ENCODE measurements around the gene SLC10A4. TPM values are rescaled to one million over a fixed set of nuclear protein-coding genes. Genes with fewer than 3 reads are reported as not detected.

SLC10A4 gene
- total and polyA plus RNA-seq, 2 of the 4 experiments (the other 2 are of a cell fraction), result not detected

DNA sequence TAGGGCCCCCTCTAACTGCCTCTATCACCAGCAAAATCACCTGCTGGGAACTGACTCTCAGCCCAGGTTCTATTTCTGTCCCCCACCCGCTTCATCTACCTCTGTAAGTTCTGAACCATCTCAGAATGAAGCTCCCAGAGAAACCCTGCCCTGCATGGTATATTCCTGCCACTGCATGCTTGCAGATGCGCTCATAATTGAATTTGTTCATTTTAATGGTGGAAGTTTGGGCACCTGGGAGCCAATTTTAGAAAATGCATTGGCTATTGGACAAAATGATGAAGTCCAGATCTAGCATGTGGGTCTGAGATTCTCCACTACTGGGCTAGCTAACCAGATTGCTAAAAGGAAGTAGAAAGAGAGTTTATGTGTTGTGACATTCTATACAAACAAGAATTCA, 28.6 kb upstream of the SLC10A4 start:
- H3K9me3 ChIP-seq (ENCODE audit: control insufficient read depth, insufficient read depth, low read length), result no peaks in the 10 kb centered on the region
- no peaks in the 10 kb centered on the region for H3K4me1 ChIP-seq (ENCODE audit: control insufficient read depth, insufficient read depth, low read length)
- H3K79me1 ChIP-seq (ENCODE audit: low read depth in 1 of 2, low read length in 2 of 2), result no peaks in the 10 kb centered on the region
- H2BK20ac ChIP-seq (ENCODE audit: low read depth, low read length), result no peak overlapping the region
- no peak overlapping the region for H3K27ac ChIP-seq (ENCODE audit: insufficient read depth, low read length)
- H3K56ac ChIP-seq (ENCODE audit: extremely low read depth, insufficient read depth, low read length), result no peak overlapping the region
- dilution Hi-C loops (cut with HindIII; ENCODE audit: low sequenced_read_pairs, unreplicated experiment), result no loop called here
- no peaks in the 10 kb centered on the region for H4K20me1 ChIP-seq (ENCODE audit: insufficient read depth, low read length)
- no peak overlapping the region for H3K18ac ChIP-seq (ENCODE audit: low read depth, low read length)
- H3K9ac ChIP-seq (ENCODE audit: low read depth, low read length), result no peak overlapping the region
- H2AK5ac ChIP-seq (ENCODE audit: low read depth, low read length), result no peak overlapping the region
- ATAC-seq (ENCODE audit: low read depth) (no peak), DNase-seq (no peak)
- H3K14ac ChIP-seq (replicated peaks; ENCODE audit: low read depth, low read length), result no peak overlapping the region
- H3K4me2 ChIP-seq (ENCODE audit: low read depth, low read length), result no peak overlapping the region
- no TSS peak for BruUV-seq (replicated peaks)
- H3K36me3 ChIP-seq (ENCODE audit: control insufficient read depth, insufficient read depth, low read length), result no peaks in the 10 kb centered on the region
- no peaks in the 10 kb centered on the region for H3K9me1 ChIP-seq (ENCODE audit: insufficient read depth, low read length)
- H2AK9ac ChIP-seq (replicated peaks; ENCODE audit: low read depth, low read length, poor library complexity), result no peak overlapping the region
- no peak overlapping the region for H2AFZ ChIP-seq (replicated peaks; ENCODE audit: low read length, poor library complexity)
- in situ Hi-C loops (cut with MboI; ENCODE audit: low sequenced_read_pairs), result no loop called here
- no peak overlapping the region for H3K4me3 ChIP-seq (ENCODE audit: insufficient read depth, low read depth, low read length)
- H3K23ac ChIP-seq (ENCODE audit: low read depth, low read length), result no peak overlapping the region
- WGBS, 2 experiments (ENCODE audit: extremely low coverage in 2 of 2, insufficient read length in 1 of 2), result no CpG with 5 or more reads among the region's 2 CpGs
- H4K5ac ChIP-seq (ENCODE audit: low read depth, low read length), result no peak overlapping the region
- TF ChIP-seq MAZ (IDR thresholded peaks at IDR 0.05; ENCODE audit: borderline replicate concordance, low read depth, low read length), result no peak
- TF ChIP-seq RFX5 (IDR thresholded peaks at IDR 0.05; ENCODE audit: low read depth, low read length), result no peak
- TF ChIP-seq CTCF (conservative IDR thresholded peaks at IDR 0.05; ENCODE audit: low read depth, low read length), result no peak
- TF ChIP-seq CEBPB (IDR thresholded peaks at IDR 0.05; ENCODE audit: low read depth, low read length), result no peak
- no peak for TF ChIP-seq RAD21 (IDR thresholded peaks at IDR 0.05; ENCODE audit: low read length)
- TF ChIP-seq ELK1 (IDR thresholded peaks at IDR 0.05; ENCODE audit: borderline replicate concordance, low read depth, low read length), result no peak
- TF ChIP-seq MXI1 (IDR thresholded peaks at IDR 0.05; ENCODE audit: borderline replicate concordance, low read depth, low read length), result no peak
- TF ChIP-seq, protein P1, sequence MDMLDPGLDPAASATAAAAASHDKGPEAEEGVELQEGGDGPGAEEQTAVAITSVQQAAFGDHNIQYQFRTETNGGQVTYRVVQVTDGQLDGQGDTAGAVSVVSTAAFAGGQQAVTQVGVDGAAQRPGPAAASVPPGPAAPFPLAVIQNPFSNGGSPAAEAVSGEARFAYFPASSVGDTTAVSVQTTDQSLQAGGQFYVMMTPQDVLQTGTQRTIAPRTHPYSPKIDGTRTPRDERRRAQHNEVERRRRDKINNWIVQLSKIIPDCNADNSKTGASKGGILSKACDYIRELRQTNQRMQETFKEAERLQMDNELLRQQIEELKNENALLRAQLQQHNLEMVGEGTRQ (IDR thresholded peaks at IDR 0.05; ENCODE audit: low read depth, low read length), result no peak
- TF ChIP-seq FOS (IDR thresholded peaks at IDR 0.05; ENCODE audit: low read depth, low read length), result no peak
- TF ChIP-seq SMC3 (IDR thresholded peaks at IDR 0.05; ENCODE audit: low read depth, low read length), result no peak
- no peak for TF ChIP-seq NFE2L2 (IDR thresholded peaks at IDR 0.05; ENCODE audit: low read depth, low read length)
- no peak for TF ChIP-seq BHLHE40 (IDR thresholded peaks at IDR 0.05; ENCODE audit: low read depth, low read length)
- TF ChIP-seq CHD1 (IDR thresholded peaks at IDR 0.05; ENCODE audit: low read depth, low read length), result no peak
- no peak for TF ChIP-seq POLR2A (IDR thresholded peaks at IDR 0.05; ENCODE audit: low read depth, low read length)
- TF ChIP-seq RCOR1 (IDR thresholded peaks at IDR 0.05; ENCODE audit: insufficient replicate concordance, low read length), result no peak
- TF ChIP-seq MAFK (IDR thresholded peaks at IDR 0.05; ENCODE audit: low read depth, low read length), result no peak
- ChIA-PET CTCF (no interaction called here), POLR2A (ENCODE audit: unreplicated experiment) (no interaction called here)
- H4K91ac ChIP-seq (ENCODE audit: insufficient read depth, low read depth, low read length), result no peak overlapping the region
- no peak overlapping the region for H2BK5ac ChIP-seq (ENCODE audit: low read depth, low read length, poor library complexity, severe bottlenecking)
- intact Hi-C loops (cut with micrococcal nuclease), result loop anchor here (10.0 kb wide), 1 partner anchor 50 kb away; no protein-coding TSS in a partner anchor
- H2BK15ac ChIP-seq (ENCODE audit: low read depth, low read length), result no peak overlapping the region
- H3K27me3 ChIP-seq (ENCODE audit: control insufficient read depth, insufficient read depth, low read length), result peaks cover 2% of the 10 kb centered on the region; the same call in 1 of the 2 replicates
- no peak overlapping the region for H3K4ac ChIP-seq (ENCODE audit: low read depth, low read length)
- no peak overlapping the region for H2BK120ac ChIP-seq (ENCODE audit: low read depth, low read length)
- H4K8ac ChIP-seq (ENCODE audit: low read depth in 2 of 2, low read length in 2 of 2), result no peak overlapping the region
